ENCODE data around the gene GNG14.
"Not testable (repeated sequence)": the region's sequence is repeated elsewhere in the genome, so short reads cannot be mapped to it uniquely, and the experiment has no call there.

Gene GNG14

GRCh38 chr19:12687496-12688196 is at the start of gene GNG14:
Gene GNG14, plus strand, starts transcription at chr19:12687998. Its CDS starts 51 bp downstream, at chr19:12688049.
- peak; percentile 90 for DNase-seq

- DNase-seq = no peak
These were observed 49.1 kb upstream of the GNG14 start for GRCh38 chr19:12638611-12639182.

DNA sequence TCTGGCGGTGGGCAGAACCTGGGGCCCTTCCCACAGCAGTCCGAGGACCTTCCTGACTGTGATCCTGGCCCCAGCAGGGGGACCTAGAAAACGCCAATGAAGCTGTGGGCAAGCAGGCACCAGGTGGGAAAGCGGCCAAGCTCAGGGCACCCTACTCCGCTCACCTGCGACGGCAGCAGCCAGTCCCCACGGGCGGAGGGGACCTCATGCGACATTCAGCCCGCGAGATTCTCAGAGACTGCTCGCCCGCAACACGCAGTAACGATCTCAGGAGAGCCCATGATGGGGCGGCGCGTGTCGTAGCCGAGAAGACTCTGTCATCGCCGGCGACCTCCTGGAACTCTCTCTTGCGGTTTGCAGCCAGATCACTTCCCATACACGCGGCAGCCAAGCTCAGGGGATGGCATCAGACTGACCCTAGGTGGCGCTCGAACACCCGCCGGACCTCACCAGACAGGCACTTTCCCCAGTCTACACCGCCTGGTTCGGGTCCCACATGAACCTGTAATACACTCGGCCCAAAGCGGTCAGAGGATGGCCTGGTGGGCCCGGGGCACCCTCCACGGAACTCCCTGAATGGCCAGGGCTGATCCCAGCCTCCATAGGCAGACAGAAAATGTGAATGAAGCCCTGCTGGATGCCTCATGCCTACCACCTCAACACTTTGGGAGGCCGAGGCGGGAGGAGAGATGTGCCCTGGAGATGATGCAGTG is 47.7 kb upstream of the GNG14 start:
- peak; percentile 68 for DNase-seq

DNA sequence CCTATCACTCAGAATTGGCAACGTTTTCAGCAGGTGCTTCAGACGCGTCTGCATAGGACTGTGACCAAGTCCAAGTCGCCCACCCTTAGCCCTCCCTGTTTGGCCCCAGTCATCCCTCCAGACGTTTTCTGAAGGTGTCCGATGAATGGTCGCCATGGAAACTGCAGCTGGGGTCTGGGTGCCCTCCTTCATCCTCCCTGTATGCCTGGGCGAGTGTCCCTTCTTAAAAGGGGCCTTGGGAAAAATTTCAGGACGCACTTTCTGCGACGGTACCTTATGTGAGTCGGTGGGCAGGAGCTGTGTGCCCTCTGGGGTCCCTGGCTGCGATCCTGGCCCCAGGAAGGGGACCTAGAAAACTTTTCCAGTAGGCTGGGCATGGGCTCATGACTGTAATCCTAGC is 46.3 kb upstream of the GNG14 start:
- DNase-seq = no peak

DNA sequence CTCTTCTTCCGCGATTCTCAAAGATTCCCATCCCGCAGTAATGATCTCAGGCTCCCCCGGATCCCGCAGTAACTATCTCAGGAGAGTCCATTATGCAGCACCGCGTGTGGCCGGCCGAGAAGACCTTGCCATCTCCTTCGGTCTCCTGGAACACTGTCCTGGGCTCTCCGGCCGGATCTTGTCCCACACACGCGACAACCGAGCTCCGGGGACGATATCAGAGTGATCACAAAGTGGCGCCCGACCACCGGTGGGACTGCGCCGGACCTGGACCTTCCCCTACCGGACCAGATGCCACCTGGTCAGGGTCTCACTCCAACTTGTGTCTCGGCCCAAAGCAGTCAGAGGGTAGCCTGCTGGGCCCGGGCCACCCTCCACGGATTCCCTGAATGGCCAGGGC is 45.3 kb upstream of the GNG14 start:
- DNase-seq = no peak

- DNase-seq = not testable (repeated sequence)
These were observed 44.1 kb upstream of the GNG14 start for GRCh38 chr19:12643716-12644115.

DNA sequence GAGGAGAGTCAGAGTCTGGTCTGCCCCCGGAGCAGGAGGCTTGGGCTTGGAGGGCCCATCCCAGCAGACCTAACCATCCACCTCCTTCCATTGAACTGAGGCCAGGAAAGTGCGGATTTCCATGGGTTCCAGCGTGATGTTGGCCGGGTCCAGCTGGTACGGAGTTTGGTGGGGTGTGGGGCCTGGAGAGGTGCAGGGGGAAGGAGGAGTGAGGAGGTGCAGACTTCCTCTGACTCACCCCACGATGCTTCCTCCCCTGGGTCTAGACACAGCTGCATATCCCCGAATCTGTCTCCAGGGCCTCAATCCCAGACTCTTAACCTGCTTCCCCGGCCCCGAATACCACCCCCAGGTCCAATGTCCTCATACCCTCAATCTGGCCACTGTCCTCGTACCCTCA is 41.2 kb upstream of the GNG14 start:
- DNase-seq = no peak

DNA sequence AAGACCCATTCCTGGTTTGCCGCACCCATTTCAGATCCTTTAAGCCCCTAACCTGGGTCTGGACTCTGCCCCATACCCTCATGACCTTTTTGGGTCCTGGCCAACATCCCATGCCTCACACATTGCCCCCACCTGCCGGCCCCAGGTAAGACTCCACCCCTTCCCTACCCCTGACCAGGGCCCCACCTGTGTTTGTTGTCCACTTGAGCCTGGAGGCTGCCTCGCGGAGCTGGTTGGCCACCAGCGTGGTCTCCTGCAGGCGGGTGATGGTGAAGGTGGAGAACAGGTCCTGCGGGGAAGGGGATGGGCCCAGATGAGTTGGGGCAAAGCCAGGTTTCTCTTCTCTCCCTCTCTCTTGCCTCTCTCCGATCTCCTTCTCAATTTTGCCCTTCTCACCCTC is 40.8 kb upstream of the GNG14 start:
- DNase-seq = no peak

DNA sequence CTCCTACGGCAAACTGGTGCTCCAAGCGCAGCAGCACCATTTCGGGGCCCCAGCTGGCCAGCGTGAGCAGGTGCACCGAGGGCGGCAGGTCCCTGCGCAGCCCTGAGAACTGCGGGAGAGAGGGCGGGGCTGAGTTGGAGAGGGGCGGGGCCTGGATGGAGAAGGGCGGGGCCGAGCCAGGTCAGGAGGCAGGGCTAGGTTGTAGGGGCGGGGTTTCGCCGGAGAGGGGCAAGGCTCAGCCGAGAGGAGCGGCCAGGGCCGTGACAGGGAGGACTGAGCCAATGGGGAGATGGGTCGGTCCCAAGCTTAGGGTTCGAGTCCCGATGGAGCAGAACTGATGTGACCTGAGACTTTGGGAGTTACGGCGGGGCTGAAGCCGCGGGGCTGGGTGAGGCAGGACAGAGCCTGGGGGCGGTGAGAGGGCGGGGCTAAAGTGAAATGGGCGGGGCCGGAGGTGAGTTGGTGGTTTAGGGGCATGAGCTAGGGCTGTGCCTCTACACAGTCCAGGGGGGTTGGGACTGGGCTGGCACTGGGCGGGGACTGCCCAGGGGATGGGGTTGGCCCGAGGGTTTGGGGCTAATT is 40.2 kb upstream of the GNG14 start:
- no peak for DNase-seq

- no peak for DNase-seq
These were observed 39.7 kb upstream of the GNG14 start for GRCh38 chr19:12648088-12648487.

DNA sequence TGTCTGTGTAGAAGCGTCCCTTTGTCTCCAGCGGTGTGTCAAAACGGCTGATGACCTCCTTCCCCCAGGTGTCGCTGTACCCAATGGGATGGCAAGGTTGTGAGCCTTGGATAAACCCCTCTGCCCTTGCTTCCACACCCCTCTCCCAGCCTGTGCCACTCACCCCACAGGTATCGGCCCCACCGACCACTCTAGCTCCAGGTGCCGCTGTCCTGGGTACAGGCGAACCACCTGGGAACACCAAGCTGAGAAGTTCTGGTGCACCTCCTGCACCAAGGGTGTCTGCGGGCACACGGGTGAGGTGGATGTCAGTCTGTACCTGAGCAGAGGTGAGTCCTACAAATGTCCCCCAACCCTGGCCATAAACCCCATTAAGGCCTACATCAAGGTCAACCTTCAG is 37.9 kb upstream of the GNG14 start:
- no peak for DNase-seq

DNA sequence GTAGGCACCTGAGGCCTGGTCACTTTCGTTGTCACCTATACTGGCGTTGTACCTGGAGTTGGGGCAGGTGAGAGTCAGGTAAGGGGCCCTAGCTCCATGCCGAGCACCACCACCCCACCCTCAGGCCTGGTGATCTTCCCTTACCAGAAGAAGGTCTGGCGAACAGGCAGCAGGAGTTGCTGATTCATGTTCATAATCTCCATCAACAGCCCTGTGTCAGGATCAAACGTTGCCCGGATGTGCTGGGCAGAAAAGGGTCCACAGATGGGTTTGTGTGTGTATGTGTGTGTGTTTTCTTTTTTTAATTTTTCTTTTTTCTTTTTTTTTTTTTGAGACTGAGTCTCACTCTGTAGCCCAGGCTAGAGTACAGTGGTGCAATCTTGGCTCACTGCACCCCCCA is 35.6 kb upstream of the GNG14 start:
- DNase-seq = no peak

DNA sequence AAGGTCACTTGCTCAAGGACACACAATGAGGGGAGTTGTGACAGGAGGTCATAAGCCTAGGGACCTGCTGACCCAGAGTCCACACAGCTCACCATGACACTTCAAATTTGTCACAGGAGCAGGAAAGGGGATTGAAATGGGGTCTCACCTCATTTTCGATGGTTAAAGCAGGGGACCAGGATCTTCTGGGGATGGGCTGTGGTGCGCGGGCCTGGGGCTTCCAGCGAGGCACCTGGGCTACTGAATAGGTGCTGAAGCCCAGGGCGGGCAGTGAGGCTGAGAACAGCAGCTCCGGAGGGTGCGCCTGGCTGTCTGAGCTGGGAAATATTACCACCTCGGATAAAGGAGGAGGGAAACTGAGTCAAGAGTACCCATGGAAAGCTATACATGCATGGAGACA is 32.3 kb upstream of the GNG14 start:
- no peak for DNase-seq

GRCh38 chr19:12656899-12657571 is 30.8 kb upstream of the GNG14 start:
- no peak for DNase-seq

DNA sequence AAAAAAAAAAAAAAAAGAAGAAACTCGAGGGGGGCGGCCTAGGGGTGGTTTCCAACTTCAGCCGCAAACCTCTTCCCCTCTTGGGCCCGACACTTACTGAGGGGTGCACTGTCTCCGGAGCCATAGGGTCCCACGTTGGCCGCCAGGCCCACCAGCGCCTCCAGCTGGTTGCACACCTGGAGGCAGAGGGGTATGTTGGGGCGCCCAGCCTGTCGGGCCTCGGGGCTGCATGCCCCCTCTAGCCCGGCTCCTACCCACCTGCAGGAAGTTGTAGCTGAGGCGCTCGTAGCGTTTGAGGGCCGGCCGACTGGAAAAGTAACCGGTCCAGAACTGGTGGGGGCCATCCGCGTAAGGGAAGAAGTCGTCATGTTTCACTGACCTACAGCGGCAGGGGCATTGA is 29.8 kb upstream of the GNG14 start:
- DNase-seq = no peak

DNA sequence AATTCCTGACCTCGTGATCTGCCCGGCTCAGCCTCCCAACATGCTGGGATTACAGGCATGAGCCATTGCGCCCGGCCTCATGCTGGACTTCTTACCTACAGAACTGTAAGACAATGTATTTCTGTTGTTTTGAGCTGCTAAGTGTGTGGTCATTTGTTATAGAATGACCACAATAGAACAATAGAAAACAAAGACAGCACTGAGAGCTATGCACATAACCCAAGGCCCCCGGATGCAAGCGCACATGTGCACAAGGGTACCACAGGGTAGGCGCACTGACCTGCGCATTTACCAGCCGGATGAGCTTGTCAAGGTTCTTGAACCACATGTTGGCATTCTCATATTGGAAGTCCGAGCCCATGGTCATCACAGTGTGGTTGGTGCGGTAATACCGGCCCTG is 26.8 kb upstream of the GNG14 start:
- DNase-seq = no peak

DNA sequence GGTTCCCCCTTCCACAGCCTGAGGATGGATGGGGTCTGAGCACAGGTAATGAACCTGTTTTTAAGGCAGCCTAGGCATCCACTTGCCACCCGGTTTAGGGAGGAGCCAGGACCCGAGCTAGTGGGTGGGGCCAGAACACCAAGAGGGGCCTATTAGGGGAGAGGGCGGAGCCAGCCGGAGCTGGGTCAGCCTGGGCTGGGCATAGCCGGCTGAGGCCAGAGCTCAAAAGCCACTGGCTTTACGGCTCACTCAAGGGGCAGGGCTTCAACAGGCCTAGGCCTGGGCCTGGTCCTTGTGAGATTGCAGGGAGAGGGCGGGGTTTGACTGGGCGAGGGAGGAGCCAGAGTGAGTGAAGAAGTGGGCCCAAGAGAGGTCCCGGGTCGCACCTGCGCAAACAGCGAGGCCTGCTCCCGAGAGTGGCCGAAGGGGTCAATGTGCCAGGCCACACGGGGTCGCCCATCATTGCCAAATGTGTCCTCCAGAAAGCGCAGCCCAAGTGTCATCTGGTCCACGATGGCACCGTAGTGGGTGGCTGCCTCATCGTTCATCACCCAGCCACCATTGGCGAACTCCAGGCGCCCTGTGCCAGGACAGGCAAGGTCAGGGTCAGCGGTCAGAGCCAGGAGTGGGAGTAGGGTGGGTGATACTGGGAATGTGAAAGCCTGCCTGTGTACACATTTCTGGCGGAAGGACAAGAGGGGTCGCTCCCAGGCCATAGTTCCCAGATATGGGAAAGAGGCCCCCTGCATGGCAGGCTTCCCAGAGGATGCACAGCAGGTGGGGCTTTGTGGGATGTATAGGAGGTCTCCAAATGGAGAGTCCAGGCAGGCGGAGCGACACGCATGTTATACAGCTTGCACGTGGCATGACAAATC is 23.2 kb upstream of the GNG14 start:
- DNase-seq = no peak

- no peak for DNase-seq
These were observed 22.6 kb upstream of the GNG14 start for GRCh38 chr19:12665281-12665573.

GRCh38 chr19:12665671-12666264 is 22.0 kb upstream of the GNG14 start:
- DNase-seq = no peak

DNA sequence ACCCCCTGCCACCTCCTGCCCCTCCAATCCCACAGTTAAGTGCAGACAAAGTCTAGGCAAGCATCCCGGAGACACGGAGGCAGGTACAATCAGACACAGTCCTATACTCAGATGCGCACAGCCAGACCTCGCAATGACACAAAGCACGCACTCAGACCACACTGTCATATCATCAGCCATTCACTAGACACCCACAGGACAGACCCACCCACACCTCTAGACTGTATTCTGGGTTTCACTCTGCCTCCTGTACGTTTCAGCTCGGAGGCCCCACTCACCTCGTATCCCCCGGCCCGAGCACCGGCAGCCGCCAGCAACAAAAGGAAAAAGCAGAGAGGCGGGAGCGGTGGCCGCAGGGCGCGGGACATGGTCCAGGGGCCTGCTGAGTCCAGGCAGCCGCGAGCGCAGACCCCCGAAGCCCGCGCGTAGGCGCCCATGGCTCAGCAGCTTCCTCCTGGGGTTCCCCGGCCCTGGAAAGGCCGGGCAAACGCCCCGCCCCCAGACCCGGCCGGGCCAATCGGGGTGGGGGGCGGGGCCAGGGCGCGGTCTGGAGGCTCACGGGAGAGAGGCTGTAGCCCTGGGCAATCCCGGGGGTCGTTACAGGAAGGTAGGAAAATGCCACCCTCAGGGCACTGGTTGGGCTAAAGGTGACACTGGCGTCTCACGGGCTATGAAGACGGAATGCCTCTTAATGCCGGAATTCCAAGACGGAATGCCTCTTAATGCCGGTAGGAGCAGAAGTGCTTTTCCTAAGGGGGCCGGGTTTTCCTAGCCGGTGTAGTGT is 21.3 kb upstream of the GNG14 start, which contains the start of the genes MAN2B1 and WDR83:
MAN2B1 (minus strand) TSS at position 478 of the 784 bp plus-strand sequence; CDS start at position 437, 41 bp downstream.
WDR83 (plus strand) TSS at position 543 of the 784 bp plus-strand sequence. CDS start 2,984 bp downstream, outside the sequence.
- DNase-seq = peak; percentile 71

DNA sequence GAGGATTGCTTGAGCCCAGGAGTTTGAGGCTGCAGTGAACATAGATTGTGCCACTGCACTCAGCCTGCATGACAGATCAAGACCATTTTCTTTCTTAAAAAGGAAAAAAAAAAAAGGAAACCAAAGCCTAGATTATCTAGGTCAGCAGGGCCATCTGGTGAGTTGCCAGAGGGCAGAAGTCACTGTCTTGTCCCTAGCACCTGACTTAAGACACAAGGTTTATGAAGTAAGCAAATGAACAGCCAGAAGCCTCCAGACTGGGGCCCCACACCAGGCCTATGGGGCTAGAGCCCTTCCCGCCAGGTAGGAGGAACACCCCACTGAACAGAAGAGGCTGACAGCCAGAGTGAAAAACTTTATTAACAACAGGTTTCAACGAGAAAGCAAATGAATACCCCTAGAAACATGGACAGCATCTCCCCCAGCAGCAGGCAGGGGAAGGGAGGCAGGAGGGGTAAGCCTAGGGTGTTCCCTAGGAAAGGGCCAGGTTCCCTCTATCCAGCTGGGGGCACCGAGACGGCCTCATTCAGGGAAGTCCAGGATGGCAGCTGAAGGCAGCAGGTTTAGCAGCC is 20.0 kb upstream of the GNG14 start:
- DNase-seq = no peak

Measured in NCI-H2171 treated with DMSO at 0.1 percent for 48 hours (cell line).